Fibroblast of skin of back (primary cell): Measurements from ENCODE around the gene PHACTR3. TPM values are rescaled to one million over a fixed set of nuclear protein-coding genes. Genes with fewer than 3 reads are reported as not detected.
"Not testable (repeated sequence)": the region's sequence is repeated elsewhere in the genome, so short reads cannot be mapped to it uniquely, and the experiment has no call there.

Experiments used
- DNase-seq: peaks from one replicate; pipeline ENCODE4 v3.0.0-alpha.2; 2013
- polyA plus RNA-seq, 2 experiments: library from polyadenylated mRNA; unstranded; fragments of 120-200 nt; gene quantifications; one replicate each; pipeline ENCODE4 v1.2.1, GENCODE V29; 2013; ENCODE audit not compliant: insufficient read length in 2 of 2

Gene PHACTR3
- not detected for polyA plus RNA-seq (2013, experiment 1 of 2; ENCODE audit: insufficient read length)
- polyA plus RNA-seq (2013, experiment 2 of 2; ENCODE audit: insufficient read length), result not detected

DNA sequence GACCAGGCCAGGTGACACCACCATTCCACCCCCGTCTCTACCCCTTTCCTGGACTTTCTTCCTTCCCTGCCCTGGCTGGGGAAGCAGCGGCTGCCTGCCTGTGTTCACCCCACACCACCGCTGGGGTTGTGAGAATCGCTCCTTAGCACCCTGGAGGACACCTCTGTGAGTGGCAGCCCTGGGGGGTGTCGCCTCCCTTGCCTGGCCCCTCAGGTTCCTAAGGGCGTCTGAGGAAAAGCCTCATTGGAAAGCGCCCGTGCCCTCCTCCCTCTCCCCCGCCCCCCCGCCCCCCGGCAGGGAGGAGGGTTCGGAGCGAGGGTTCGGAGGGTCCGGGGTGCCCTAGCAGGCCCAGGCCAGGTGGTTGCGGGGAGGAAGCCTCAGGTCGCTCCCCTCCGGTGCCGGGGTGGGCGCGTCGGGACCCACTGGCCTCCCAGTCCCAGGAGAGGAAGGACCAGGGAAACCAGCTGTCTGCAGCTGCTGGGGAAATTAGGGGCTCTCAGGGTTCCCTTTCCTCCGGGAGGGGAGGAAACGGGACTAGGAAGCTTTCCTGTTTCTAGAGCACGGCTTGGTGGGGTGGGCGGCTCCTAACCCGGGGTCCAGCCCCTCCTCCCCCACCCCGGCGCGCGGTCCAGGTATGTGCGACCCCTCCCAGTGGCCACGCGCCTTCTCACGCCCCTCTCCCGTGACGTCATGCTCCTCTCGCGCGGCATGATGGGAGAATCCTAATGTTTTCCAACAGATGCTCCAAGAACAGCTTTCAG, at the start of gene PHACTR3:
Gene PHACTR3, plus strand, starts transcription at position 760 of the 761 bp plus-strand sequence. CDS start 475 bp downstream, outside the sequence.
- no peak for DNase-seq

DNA sequence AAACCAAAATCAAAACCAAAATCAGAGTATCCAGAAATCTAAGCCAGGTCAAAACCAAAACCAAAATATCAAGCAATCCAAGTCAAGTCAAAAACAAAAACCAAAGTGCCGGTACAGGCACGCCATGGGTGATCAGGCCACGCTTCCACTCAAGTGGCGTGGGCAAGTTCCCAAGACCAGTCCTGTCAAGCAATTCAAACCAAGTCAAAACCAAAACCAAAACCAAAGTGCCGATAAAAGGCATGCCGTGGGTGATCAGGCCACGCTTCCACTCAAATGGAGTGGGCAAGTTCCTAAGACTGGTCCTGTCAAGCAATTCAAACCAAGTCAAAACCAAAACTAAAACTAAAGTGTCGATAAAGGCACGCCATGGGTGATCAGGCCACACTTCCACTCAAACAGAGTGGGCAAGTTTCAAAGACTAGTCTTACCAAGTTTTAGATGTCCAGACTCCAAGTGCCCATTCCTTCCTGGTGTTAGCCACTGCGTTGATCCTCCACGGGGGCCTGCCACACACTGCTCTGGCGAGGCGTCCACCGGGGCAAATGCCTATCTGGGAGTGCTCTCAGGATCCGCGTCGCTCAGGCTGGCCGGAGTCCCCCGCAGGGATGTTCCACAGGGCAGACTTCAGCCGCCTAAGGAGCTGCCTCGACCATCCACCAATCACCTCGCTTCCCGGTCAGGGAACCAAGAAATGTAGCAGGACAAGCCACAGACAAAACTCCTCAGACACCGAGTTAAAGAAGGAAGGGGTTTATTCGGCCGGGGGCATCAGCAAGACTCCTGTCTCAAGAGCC, 46.4 kb upstream of the PHACTR3 start:
- not testable (repeated sequence) for DNase-seq

- no peak for DNase-seq
Measured at GRCh38 chr20:59559024-59559817, 45.1 kb upstream of the PHACTR3 start.

DNA sequence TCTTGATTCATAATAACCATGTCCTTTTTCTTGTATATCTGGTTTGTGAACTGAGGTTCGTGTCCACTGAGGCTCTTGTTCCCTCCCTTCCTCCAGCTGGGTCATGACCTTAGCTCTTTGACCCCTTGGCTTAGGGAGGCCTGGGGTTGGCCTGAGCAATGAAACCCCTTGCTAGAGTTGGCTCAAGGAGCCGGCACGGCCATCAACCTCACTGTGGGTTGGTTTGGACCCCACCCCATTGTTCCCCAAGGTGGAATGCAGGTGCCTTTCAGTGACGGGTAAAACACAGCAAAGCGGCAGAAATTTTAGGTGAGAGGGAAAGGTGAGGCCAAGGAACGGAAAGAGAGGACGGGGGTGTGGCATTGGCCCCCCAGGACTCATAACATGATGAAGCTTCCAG, 44.5 kb upstream of the PHACTR3 start:
- no peak for DNase-seq

DNA sequence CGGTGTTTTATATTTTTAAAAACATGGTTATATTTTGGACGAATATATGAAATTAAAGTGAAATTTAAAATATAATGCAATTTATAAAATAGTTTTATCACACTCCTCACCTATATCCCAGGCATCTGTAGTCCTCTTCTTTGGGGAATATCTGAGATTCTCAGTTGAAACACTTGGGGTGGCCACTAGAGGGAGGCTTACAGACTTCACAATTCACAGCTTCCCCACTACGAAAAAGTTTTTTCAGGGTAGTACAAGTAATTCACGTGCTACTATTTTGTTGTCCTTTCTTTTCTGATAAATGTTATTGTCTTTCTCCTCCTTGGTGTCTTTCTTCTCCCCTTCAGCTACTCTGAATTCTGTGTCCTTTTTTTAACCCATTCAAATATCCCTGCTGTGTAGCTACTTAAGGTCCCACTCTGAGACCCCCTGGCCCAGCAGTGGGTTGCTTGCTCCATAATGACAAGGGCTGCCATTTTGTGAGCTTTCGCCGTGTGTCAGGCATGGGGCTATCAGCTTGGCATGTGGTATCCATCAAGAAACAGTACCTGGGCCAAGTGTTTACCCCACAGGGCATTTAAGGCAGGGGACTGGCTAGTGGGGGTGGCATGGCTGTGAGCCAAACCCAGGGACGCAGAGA, 43.6 kb upstream of the PHACTR3 start:
- DNase-seq, result peak; percentile 20

- DNase-seq, result no peak
Measured at GRCh38 chr20:59561228-59561605, 43.1 kb upstream of the PHACTR3 start.

DNA sequence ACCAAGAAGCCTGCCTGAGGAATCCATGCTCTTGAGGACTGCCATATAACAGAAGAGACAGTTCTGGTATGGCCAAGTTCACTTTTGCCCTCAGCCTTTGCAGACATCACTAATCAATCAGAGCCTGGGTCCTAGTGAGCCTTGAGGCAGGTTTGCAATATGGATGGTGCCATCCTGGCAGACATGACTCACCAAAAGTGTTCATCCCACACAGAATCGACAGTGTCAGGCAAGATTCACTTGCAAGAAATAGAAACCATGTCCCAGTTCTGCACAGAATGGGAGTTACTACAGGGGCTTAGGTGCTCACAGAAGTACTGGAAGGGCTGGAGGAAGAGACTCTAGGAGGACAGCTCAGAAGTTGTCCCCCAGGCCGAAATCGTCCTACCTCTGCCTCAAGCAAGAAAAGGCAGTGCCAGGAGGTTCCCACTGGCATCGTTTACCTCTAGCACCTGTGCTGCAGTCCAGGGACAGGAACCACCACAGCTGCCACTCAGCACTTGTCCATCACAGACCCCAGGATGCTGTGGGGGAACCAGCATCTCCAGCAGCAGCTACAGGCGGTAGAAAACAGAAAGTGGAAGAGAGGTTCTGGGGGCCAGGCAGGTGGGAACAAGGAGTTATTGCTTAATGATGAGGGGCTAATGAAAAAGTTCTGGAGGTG, 42.6 kb upstream of the PHACTR3 start:
- no peak for DNase-seq

DNA sequence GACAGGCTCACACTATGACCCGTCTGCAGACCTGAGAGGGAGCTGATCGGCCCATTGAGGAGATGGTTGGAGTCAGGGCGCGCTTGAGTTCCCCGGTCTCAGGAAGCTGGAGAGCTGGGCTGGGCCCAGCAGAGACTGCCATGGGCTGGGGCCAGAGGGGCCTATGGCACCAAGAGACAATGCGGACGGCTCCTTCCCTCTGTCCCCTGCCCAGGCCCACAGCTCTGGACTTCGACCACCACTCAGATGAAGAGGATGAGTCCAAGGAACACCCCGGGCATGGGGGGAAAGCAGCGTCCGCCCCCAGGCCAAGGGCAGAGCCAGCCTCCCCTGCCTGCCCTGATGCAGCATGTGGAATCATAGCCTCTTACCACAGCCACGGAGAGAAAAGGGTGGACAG, 40.2 kb upstream of the PHACTR3 start:
- DNase-seq, result no peak

DNA sequence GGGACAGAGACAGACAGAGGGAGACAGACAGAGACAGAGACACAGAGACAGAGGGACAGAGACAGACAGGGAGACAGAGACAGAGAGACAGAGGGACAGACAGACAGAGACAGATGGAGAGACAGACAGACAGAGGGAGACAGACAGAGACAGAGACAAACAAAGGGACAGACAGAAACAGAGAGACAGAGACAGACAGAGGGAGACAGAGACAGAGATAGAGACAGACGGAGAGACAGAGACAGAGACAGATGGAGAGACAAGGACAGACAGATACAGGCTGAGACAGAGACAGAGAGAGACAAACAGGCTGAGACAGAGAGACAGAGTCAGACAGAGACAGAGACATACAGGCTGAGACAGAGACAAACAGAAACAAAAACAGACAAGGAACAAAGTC, 39.4 kb upstream of the PHACTR3 start:
- DNase-seq, result no peak

DNA sequence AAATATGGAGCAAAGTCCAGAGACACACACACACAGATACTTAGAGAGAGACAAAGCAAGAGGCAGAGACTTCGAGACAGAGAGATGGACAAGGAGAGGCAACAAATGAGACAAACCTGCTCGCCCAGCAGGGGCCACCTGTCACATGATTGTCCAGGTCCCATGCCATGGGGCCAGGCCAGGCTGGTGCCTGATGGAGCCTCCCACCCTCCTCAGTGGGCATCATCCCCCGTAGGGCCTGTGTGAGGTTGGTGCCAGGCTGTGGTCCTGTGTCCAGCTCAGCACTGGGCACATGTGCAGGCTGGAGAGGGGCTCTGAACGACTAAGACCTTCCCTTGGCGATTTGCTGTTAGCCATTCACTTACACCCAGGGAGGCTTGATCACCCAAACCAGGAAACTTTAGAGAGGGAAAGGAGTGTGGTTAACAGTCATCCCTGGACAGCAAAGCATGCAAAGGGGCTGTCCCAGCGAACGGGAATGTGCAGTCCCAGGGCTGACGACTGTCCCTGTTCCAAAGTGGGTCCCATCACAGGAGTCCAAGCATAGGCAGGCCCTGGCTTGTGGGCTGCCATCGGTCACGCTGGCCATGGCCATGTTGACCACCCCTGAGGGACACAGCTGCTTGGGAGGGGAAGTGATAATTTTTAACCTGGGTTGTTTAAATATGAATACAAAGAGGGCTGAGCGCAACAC, 38.4 kb upstream of the PHACTR3 start:
- no peak for DNase-seq

DNA sequence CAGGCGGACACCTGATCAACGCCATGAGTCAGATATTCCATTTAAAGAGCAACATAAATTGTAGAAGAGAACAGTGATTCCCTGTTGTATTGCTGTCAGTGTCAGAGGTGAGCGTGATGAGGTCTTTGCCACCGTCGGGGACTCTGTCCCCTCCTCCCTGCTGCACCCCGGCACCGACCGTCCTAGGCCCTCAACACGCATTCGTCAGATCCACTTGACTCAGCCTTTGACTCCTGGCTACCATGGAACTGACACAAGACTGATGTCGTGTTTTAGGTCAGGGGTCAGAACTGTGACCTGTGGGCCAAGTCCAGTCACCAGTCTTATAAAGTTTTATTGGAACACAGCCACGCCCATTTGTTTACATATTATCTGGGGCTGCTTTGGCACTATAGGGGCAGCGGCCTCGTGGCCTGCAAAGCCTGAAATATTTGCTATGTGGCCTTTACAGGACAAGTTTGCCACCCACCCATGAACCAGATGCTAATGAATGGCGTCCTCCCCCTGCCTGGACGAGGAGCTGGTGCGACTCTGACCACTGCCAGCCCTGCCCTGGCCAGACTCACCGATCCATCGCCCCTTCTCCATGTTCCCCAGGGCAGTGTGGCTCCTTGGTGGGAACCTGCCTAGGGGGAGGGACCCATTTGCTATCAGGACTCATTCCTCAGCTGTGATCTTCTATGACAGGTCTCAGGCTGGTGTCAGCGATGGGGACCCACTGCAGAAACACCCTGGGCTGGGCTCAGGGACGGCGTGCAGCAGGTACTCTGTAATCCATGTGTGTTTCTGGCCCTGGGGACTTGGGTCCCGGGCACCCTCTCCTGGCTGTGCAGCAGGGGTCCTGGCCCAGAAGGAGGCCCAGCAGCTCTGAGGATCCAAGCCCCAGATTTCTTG, 37.5 kb upstream of the PHACTR3 start:
- DNase-seq, result no peak

GRCh38 chr20:59567585-59568508, 36.5 kb upstream of the PHACTR3 start:
- no peak for DNase-seq

DNA sequence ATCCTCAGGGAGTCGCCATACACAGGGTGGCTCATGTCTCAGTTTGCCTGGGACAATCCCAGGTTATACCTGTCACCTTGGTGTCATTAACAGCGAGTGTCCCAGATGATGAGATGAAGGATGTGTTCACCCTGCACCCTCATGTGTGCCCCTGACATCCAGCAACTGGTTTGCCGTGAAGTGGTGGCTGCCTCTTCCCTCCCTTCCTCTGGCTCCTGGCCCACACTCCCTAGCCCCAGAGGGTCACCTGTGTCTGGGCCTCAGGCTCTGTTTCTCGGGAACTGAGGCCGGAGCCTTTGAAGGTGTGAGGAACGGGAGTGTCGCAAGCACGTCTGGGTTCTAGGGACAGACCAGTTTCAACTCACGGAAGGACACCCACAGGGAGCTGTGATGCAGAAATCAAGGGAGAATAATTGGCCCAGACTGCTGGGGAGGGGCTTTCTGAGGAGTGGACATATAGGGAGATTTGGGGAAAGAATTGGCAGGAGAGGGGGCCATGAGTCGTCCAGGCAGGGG, 35.8 kb upstream of the PHACTR3 start:
- DNase-seq, result no peak

DNA sequence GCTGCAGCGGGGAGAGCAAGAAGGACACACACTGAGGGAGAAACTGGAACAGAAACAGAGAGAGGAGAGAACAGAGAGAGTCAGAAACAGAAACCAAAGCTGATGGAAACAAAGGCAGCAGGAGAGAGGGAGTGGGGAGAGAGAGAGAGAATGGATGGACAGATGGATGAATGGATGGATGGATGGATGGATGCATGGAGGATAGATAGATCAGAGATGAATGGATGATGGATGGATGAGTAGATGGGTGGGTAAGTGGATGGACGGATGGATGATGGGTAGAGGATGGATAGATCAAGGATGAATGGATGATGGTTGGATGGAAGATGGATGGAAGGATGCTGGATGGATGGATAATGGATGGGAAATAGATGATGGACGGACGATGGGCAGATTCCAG, 35.0 kb upstream of the PHACTR3 start:
- no peak for DNase-seq

DNA sequence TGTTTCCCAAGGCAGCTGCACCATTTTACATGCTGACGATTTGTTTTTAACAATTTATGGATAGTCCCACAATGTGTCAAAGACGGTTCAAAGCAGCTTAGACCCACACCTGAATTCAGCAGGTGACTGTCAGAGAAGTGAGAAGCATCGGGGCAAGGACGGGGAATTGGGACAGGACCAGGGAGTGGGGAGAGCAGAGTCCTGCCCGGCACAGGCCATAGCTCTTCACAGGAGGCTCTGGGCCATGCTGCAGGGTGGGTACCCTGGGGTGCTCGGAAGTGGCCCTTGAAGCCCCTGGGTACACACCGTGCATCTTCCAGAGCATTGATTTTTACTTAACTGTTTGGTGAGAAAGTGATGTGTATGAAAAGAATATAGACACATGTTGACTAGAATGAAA, 33.2 kb upstream of the PHACTR3 start:
- DNase-seq, result no peak

- peak; percentile 47 for DNase-seq
Measured at GRCh38 chr20:59571551-59572314, 32.6 kb upstream of the PHACTR3 start.

- no peak for DNase-seq
Measured at GRCh38 chr20:59572515-59572914, 31.8 kb upstream of the PHACTR3 start.

GRCh38 chr20:59573837-59574236, 30.5 kb upstream of the PHACTR3 start:
- no peak for DNase-seq
